Measurements from ENCODE around the gene SYT7. TPM values are rescaled to one million over a fixed set of nuclear protein-coding genes. Genes with fewer than 3 reads are reported as not detected.
"Not testable (repeated sequence)": the region's sequence is repeated elsewhere in the genome, so short reads cannot be mapped to it uniquely, and the experiment has no call there.

SYT7 gene
- polyA plus RNA-seq, 3 donors = 2.4 to 11.1 (median 6.9) TPM

GRCh38 chr11:61495801-61496601 lies 84.9 kb downstream of the SYT7 start:
- WGBS, 3 donors = 59 to 81% (median 77%) methylated on average over 26 of the region's 26 CpGs
- H3K27ac ChIP-seq (ENCODE audit: low read depth, low read length) = no peak overlapping the region

- WGBS, 3 donors = 39 to 69% (median 50%) methylated on average over 9 of the region's 9 CpGs
- H3K27ac ChIP-seq (ENCODE audit: low read depth, low read length) = no peak overlapping the region
Measured at GRCh38 chr11:61494381-61494961, 86.4 kb downstream of the SYT7 start.

DNA sequence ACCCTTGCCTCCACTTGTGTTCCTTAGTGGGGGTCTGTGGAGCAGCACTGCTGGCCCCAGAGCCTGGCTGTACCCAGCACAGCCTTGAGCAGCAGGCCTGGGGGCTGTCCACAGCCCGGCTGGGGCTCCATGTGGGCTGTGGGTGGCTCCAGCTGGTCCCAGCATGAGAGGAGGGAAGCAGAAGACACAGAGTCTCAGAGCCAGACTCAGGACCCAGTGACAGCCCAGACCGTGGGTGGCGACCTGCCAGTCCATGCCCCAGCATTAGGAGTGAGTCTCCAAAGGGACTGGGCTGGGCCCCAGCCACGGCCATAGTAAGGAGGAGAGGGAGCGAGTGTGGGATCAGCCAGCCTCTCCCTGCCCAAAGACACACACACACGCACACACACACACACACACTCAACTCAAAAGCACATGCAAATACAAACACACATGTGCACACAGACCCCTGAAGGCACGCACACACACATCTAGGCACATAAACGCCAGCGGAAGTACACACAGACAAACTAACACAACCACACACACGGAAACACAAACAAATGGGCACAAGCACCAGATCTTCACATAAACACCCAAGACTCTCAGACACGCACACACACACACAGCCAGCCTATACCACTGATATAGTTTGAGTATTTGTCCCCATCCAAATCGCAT lies 89.0 kb downstream of the SYT7 start:
- 82 to 90% (median 88%) methylated on average over 12 of the region's 12 CpGs for WGBS, 3 donors
- H3K27ac ChIP-seq (ENCODE audit: low read depth, low read length) = no peak overlapping the region

DNA sequence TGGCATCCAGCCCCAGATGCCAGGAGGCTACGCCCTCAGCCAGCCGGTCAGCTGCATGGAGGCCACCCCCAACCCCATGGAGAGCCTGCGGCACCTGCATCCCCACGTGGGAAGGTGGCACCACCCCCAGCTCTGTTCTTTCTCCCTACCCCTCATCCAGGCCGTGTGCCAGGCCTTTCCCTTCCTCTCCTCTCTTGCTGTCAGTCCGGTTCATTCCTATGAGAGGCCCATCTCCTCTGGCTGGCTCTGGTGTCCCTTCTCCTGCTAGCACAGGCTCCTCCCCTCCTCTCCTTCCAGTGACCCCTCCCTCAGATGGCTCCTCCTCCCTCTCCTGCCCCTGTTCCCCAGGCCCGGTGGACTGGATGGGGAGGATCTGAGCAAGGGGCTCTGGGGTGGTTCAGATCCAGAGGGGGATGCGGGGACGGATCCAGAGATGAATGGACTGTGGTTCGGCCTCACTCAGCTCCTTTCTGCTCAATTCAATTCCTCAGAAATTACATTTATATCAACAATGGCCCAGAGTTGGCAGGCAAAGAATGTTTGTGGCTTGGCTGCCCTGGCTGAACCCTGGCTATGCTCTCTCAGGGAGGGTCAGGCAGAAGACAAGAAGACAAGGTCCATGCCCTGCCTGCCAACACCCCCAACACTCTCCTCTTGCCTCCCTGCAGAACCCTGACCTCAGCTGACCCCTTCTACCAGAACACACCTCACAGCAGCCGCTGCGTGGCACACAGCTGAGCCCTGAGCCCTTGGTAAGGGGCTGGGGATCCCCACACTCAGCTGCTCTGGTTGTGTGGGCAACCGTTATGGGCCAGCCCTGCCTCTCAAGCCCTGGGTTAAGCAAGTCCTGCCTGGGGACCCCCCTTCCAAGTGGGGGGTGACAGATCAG lies 90.8 kb downstream of the SYT7 start:
- 50 to 73% (median 63%) methylated on average over 11 to 13 of the region's 13 CpGs for WGBS, 3 donors
- no peak overlapping the region for H3K27ac ChIP-seq (ENCODE audit: low read depth, low read length)

DNA sequence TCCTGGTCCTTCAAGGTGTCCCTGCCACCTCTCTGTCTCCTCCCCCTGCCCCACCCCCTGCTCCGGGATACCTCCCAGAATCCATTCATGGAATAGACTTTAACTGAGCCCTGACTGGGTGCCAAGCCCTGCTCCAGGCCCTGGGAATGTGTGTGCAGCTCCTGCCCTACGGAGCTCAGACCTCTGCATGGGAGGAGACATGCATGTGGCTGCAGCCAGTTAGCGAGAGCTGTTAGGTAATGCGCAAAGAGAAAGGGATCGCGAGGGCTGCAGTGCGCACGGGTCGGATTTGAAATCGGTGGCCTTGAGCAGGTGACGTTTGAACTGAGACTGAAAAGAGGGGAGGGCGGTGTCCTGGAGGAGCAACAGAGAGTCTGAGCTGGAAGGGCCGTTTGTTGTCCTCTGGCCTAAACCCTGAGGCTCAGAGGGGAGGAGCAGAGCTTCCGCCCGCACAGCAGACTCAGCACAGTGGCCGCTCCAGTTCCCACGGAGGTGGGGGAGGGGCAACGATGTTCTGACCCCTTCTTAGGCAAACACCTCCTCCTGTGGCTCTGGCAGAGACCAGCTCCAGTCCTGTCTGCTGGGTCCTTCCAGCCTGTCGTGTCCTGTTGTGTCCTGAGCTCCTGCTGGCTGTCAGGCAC lies 92.1 kb downstream of the SYT7 start:
- H3K27ac ChIP-seq (ENCODE audit: low read depth, low read length) = no peak overlapping the region
- WGBS, 3 donors = 14 to 38% (median 30%) methylated on average over 19 of the region's 19 CpGs

DNA sequence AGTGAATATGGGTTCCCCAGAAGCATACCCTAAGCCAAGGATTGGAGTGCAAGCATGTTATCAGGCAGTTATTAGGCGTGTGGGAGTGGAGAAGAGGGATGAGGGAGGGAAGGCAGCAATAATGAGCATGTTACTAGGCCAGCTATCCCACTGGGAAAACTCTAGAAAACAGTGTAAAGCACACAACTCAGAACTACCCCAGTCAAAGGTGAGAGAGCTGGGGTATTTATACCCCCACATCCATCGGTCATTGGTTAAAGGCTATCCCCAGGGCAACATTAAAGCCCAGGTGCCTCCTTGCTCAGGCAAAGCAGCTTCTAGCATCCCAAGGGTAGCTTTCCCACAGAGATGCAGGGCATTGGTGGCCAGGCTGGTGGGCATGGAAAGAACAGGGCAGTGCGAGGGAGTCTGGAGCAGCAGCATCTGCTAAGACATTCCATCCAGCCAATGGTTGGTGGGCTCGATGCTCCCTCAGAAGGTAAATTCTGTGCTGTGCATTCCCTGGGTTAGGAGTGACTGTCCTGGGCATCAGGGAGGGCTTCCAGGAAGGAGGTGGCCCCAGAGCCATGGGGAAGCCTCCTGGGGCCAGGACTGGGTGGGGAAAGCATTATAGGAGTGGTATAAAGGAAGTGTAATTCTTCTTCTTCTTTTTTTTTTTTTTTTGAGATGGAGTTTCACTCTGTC lies 93.4 kb downstream of the SYT7 start:
- 90 to 94% (median 94%) methylated on average over 4 of the region's 4 CpGs for WGBS, 3 donors
- H3K27ac ChIP-seq (ENCODE audit: low read depth, low read length) = no peak overlapping the region

DNA sequence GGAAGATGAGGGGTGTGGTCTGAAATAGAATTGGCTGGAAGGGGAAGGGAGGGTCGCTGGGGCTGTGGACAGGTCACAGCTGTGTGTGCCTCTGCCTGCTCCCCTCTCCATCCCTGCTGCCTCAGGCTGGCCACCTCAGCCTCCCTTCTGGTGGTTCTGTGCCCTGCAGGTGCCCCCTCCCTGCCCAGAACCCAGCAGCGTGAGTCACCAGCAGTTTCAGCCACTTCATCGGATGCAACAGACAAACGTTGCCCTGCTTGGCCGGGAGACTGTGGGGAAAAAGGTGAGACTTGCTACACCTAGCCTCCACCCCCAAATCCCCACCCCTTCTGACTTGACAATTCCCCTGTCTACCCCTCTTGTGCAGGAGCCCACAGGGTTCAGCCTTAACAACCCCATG lies 94.1 kb downstream of the SYT7 start:
- WGBS, 3 donors = 89 to 100% (median 90%) methylated on average over 3 to 5 of the region's 5 CpGs

GRCh38 chr11:61486011-61486620 lies 94.8 kb downstream of the SYT7 start:
- 88 to 90% (median 88%) methylated on average over 6 of the region's 6 CpGs for WGBS, 3 donors
- H3K27ac ChIP-seq (ENCODE audit: low read depth, low read length) = no peak overlapping the region

More for the DNA sequence above, 94.1 kb downstream of the SYT7 start:
- H3K27ac ChIP-seq (ENCODE audit: low read depth, low read length) = no peak overlapping the region

- no peak overlapping the region for H3K27ac ChIP-seq (ENCODE audit: low read depth, low read length)
- 93 to 98% (median 97%) methylated on average over 11 of the region's 11 CpGs for WGBS, 3 donors
Measured at GRCh38 chr11:61485080-61485479, 95.8 kb downstream of the SYT7 start.

DNA sequence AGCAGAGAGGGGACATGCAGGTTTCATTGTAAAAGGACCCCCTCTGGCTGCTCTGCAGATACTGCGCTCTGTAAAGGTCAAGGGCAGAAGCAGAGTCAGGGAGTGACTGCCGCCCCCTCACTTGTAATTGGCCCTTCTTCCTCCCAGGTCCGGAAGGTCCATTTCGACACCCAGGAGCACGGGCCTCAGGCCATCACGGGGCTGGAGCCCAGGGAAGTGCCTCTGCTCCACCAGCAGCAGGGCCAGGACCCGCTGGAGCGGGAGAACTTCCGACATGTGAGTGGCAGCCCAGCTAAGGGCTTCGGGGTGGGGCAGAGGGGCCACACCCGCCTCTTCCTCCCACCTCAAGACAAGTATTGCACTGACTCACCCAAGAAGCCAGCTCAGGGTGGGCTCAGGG lies 96.3 kb downstream of the SYT7 start:
- 83 to 85% (median 83%) methylated on average over 11 of the region's 11 CpGs for WGBS, 3 donors
- no peak overlapping the region for H3K27ac ChIP-seq (ENCODE audit: low read depth, low read length)

DNA sequence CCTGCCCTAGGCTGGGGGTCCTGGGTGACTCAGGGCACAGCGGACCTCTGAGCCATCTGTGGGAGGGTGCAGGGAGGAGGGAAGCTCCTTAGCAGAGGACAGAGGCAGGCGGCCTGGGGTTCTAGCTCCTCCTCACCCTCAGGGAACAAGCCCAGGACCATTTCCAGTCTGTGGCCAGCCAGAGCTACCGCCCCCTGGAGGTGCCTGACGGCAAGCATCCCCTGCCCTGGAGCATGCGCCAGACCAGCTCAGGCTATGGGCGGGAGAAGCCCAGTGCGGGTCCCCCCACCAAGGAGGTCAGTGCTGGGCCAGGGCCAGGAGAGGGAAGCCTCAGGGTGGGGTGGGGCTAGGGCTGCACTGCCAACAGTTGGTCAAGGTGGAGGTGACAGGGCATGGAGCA lies 98.4 kb downstream of the SYT7 start:
- 36 to 50% (median 48%) methylated on average over 7 of the region's 7 CpGs for WGBS, 3 donors
- no peak overlapping the region for H3K27ac ChIP-seq (ENCODE audit: low read depth, low read length)

DNA sequence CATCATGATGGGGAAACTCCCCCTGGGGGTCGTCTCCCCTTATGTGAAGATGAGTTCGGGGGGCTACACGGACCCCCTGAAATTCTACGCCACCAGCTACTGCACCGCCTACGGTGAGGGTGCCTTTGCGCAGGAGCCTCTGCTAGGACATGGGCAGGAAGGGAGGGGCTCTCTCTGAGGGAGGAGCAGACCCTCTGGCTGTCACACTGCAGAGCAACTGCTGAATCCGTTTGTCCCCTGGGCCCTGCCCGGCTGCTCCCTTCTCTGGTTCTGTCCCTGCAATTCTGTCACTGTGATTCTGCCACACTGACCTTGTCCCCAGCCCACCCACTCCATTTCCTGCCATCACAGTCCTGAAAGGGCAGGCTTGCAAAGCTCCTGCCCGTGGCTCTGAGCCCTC lies 99.1 kb downstream of the SYT7 start:
- WGBS, 3 donors = 51 to 65% (median 59%) methylated on average over 7 to 10 of the region's 10 CpGs
- H3K27ac ChIP-seq (ENCODE audit: low read depth, low read length) = no peak overlapping the region

DNA sequence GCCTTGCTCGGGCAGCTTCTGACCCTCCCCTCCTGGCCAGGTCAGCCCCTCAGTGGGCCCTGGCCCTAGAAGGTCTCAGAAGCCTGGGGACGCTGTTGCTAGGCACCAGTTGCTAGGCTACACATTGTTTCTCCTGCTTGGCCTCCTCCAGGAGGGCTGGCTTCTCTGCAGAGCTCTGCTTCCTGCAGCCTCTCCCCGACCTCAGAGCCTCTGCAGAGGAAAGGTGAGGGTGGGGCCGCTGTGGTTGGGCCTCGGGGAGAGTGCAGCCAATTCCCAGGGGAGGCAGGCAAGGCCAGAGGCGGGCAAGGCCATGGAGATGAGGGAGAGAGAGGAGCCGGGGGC lies 99.9 kb downstream of the SYT7 start:
- 17 to 37% (median 33%) methylated on average over 7 of the region's 7 CpGs for WGBS, 3 donors
- no peak overlapping the region for H3K27ac ChIP-seq (ENCODE audit: low read depth, low read length)

DNA sequence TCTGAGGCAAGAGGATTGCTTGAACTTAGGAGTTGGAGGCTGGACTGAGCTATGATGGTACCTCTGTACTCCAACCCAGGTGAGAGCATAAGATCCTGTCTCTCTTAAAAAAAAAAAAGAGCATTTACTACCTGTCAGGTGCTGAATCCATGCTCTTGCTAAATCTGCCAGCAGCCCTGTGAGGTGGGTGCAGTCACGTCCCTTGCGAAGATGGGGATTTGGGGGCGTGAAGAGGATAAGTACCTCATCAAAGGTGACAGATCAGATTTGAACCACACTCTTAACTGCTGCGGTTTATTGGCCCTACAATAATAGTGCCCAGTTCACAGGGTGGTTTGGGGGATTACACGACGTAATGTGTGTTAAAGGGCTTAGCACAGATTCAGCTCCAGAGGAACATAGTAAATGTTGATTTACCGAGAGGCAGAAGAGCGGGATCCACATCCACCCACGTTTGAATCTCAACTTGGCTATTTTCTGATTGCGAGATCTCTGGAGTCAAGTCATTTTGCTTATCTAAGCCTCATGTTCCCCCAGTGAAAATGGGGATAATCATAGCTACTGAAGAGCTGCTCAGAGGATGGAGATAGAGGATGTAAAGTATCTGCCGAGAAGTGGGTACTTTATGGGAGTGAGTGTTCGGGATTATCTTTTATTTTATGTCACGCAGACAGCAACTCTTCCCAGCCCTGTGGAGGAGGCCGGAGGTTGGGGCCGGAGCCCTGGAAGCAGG lies 100.4 kb downstream of the SYT7 start:
- 71 to 79% (median 77%) methylated on average over 15 of the region's 15 CpGs for WGBS, 3 donors
- no peak overlapping the region for H3K27ac ChIP-seq (ENCODE audit: low read depth, low read length)

GRCh38 chr11:61479360-61480058 lies 101.4 kb downstream of the SYT7 start:
- WGBS, 3 donors = 78 to 90% (median 83%) methylated on average over 10 to 11 of the region's 11 CpGs
- not testable (repeated sequence) for H3K27ac ChIP-seq (ENCODE audit: low read depth, low read length)

GRCh38 chr11:61477727-61478148 lies 103.1 kb downstream of the SYT7 start:
- no peak overlapping the region for H3K27ac ChIP-seq (ENCODE audit: low read depth, low read length)

More at GRCh38 chr11:61477727-61478148, 103.1 kb downstream of the SYT7 start:
- 2 to 3% (median 3%) methylated on average over 18 of the region's 18 CpGs for WGBS, 3 donors

Data from adipose tissue (tissue), 3 donors.